ENCODE measurements around the gene ARSB. TPM values are rescaled to one million over a fixed set of nuclear protein-coding genes. Genes with fewer than 3 reads are reported as not detected.
A peak's percentile ranks its signal among the peaks of the same experiment; 100 is the strongest.

ARSB gene
- total and polyA plus RNA-seq, 10 of the 15 experiments (the other 5 are each of a cell fraction or from before 2014, with no cell fraction given) = 1.2 to 8.2 (median 6.1) TPM

- TF ChIP-seq WRNIP1 (IDR thresholded peaks at IDR 0.05; ENCODE audit: borderline replicate concordance, low read depth, low read length) (no peak), NR2F1 (conservative IDR thresholded peaks at IDR 0.05) (peak; percentile 70), TBL1XR1 (IDR thresholded peaks at IDR 0.05; ENCODE audit: low read depth, low read length) (peak; percentile 89), HDGF (IDR thresholded peaks at IDR 0.05) (no peak), SMC3 (IDR thresholded peaks at IDR 0.05; ENCODE audit: borderline replicate concordance, low read length) (peak; percentile 22; the same call in 1 of the 2 replicates), MYC (IDR thresholded peaks at IDR 0.05; ENCODE audit: insufficient read depth, insufficient read length, insufficient replicate concordance, low read length, severe bottlenecking) (no peak), TARDBP (IDR thresholded peaks at IDR 0.05; ENCODE audit: borderline replicate concordance) (no peak), STAT3 (IDR thresholded peaks at IDR 0.05; ENCODE audit: low read depth, low read length) (no peak), MEF2B (IDR thresholded peaks at IDR 0.05; ENCODE audit: partially characterized antibody, poor library complexity, severe bottlenecking) (peak; percentile 64), POLR2AphosphoS5 (IDR thresholded peaks at IDR 0.05; ENCODE audit: low read length) (no peak), RBBP5 (conservative IDR thresholded peaks at IDR 0.05) (no peak), CBX3 (IDR thresholded peaks at IDR 0.05; ENCODE audit: borderline replicate concordance, low read depth) (no peak), ATF2 (IDR thresholded peaks at IDR 0.05; ENCODE audit: low read length) (peak; percentile 90), ZNF274 (IDR thresholded peaks at IDR 0.05; ENCODE audit: insufficient read depth, insufficient read length) (no peak), IRF3 (IDR thresholded peaks at IDR 0.05) (no peak), SIN3A (IDR thresholded peaks at IDR 0.05; ENCODE audit: low read depth, low read length) (no peak), IKZF1 (conservative IDR thresholded peaks at IDR 0.05) (peak; percentile 96), ATF7 (IDR thresholded peaks at IDR 0.05; ENCODE audit: low read depth) (peak; percentile 66; the same call in 1 of the 2 replicates), MEF2A (IDR thresholded peaks at IDR 0.05; ENCODE audit: insufficient read depth, low read depth, low read length) (peak; percentile 79; the same call in 1 of the 2 replicates), ZNF622 (IDR thresholded peaks at IDR 0.05) (no peak), SUZ12 (IDR thresholded peaks at IDR 0.05; ENCODE audit: unreplicated experiment) (no peak)
- TF ChIP-seq, protein P1, sequence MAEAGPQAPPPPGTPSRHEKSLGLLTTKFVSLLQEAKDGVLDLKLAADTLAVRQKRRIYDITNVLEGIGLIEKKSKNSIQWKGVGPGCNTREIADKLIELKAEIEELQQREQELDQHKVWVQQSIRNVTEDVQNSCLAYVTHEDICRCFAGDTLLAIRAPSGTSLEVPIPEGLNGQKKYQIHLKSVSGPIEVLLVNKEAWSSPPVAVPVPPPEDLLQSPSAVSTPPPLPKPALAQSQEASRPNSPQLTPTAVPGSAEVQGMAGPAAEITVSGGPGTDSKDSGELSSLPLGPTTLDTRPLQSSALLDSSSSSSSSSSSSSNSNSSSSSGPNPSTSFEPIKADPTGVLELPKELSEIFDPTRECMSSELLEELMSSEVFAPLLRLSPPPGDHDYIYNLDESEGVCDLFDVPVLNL (IDR thresholded peaks at IDR 0.05; ENCODE audit: low read depth, low read length) = no peak
- TF ChIP-seq, protein P2, sequence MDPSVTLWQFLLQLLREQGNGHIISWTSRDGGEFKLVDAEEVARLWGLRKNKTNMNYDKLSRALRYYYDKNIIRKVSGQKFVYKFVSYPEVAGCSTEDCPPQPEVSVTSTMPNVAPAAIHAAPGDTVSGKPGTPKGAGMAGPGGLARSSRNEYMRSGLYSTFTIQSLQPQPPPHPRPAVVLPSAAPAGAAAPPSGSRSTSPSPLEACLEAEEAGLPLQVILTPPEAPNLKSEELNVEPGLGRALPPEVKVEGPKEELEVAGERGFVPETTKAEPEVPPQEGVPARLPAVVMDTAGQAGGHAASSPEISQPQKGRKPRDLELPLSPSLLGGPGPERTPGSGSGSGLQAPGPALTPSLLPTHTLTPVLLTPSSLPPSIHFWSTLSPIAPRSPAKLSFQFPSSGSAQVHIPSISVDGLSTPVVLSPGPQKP (IDR thresholded peaks at IDR 0.05; ENCODE audit: low read depth, low read length) = no peak
Measured at GRCh38 chr5:78887384-78888118, 97.6 kb downstream of the ARSB start (continued).

All from GM12878 (cell line).